ENCODE data around the gene F2R. TPM values are rescaled to one million over a fixed set of nuclear protein-coding genes. Genes with fewer than 3 reads are reported as not detected.
A peak's percentile ranks its signal among the peaks of the same experiment; 100 is the strongest.
"Not testable (repeated sequence)": the region's sequence is repeated elsewhere in the genome, so short reads cannot be mapped to it uniquely, and the experiment has no call there.

F2R gene
- total RNA-seq, 4 donors from 2014 or later = 5.0 to 11.4 (median 8.5) TPM

DNA sequence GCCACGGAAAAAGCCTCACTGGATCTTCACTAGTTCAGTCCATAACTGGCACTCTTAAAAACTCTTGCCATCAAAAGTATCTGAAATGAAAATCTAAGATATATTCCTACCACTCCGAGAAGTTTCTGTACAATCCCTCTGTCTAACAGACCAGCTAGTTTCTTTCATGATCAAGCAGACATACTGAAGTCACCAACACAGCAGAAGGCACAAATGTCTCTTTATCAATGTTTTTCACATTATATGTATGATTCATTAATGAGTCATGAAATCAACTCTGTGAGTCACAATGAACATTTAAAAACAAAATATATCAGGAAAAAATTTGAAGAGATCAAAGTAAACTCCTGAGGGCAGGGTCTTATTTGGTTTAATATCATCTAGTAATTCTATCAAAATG is 50.8 kb downstream of the F2R start:
- TF ChIP-seq POLR2A (IDR thresholded peaks at IDR 0.05) = no peak
- TF ChIP-seq, protein P1, sequence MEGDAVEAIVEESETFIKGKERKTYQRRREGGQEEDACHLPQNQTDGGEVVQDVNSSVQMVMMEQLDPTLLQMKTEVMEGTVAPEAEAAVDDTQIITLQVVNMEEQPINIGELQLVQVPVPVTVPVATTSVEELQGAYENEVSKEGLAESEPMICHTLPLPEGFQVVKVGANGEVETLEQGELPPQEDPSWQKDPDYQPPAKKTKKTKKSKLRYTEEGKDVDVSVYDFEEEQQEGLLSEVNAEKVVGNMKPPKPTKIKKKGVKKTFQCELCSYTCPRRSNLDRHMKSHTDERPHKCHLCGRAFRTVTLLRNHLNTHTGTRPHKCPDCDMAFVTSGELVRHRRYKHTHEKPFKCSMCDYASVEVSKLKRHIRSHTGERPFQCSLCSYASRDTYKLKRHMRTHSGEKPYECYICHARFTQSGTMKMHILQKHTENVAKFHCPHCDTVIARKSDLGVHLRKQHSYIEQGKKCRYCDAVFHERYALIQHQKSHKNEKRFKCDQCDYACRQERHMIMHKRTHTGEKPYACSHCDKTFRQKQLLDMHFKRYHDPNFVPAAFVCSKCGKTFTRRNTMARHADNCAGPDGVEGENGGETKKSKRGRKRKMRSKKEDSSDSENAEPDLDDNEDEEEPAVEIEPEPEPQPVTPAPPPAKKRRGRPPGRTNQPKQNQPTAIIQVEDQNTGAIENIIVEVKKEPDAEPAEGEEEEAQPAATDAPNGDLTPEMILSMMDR (IDR thresholded peaks at IDR 0.05) = no peak
- Histone ChIP-seq H3K36me3 (no peaks in the 10 kb centered on the region), H3K4me1 (no peaks in the 10 kb centered on the region), H3K27me3 (no peaks in the 10 kb centered on the region), H3K4me3 (no peak overlapping the region), H3K27ac (no peak overlapping the region), H3K9me3 (no peaks in the 10 kb centered on the region)
- DNase-seq = no peak

DNA sequence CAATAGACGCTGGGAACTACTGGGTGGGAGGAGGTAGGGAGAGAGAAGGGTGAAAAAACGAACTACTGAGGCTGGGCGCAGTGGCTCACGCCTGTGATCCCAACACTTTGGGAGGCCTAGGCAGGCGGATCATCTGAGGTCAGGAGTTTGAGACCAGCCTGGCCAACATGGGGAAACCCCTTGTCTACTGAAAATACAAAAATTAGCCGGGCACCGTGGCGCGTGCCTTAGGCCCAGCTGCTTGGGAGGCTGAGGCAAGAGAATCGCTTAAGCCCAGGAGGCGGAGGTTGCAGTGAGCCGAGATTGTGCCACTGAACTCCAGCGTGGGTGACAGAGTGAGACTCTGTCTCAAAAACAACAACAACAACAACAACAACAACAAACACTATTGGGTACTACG is 55.1 kb downstream of the F2R start:
- peak in 1 of 3 donors; percentile 32 for DNase-seq
- H3K4me3 ChIP-seq, H3K27me3 ChIP-seq, H3K4me1 ChIP-seq, H3K36me3 ChIP-seq, H3K9me3 ChIP-seq, H3K27ac ChIP-seq: not testable (repeated sequence)

DNA sequence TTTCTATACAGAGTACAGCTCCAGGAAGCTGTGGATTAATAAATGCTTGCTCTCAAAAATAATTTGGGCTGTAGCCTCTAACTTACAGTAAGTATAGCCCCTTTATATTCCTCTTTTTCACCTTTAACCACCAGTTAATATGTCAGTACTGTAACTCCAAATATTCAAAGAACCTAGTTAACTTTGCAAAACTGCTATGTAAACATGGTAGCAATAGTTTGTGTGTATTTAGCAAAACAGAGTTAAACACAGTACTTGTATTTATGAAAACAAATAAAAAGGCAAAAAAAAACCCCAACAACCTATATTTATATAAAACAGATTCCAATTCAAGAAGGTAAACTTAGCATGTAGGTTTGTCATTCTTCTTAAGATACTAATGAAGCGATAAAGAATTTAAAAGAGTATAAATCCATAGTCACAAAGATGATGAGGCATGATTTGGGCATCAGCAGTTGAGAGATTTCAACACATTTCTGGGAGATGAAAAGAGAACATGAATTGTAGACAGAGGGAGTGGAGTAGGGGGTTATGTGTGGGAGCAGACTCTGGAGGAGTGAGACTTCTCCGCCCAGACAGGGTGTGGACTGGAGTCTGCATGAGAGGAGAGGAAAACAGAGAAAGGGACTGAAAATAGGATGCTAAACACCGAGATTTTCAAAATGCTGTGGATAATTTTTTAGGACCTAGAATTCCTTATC is 55.9 kb downstream of the F2R start:
- DNase-seq = peak in 1 of 3 donors; percentile 21
- Histone ChIP-seq H3K36me3 (no peaks in the 10 kb centered on the region), H3K4me1 (no peaks in the 10 kb centered on the region), H3K27me3 (no peaks in the 10 kb centered on the region), H3K9me3 (no peaks in the 10 kb centered on the region), H3K27ac (no peak overlapping the region), H3K4me3 (no peak overlapping the region)
- TF ChIP-seq POLR2A (IDR thresholded peaks at IDR 0.05) = no peak
- TF ChIP-seq, protein P1 (IDR thresholded peaks at IDR 0.05) = no peak

DNA sequence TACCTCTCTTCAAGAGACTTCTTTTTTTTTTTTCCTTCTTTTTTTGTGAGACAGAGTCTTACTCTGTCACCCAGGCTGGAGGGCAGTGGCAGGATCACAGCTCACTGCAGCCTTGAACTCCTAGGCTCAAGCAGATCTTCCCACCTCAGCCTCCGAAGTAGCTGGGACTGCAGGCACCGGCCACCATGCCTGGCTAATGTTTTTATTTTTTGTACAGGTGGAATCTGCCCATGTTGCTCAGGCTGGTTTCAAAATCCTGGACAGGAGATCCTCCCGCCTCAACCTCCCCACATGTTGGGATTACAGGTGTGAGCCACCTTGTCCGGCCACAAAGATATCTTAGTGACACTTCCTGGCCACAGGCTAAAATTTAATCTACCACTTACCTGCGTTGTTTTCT is 60.0 kb downstream of the F2R start:
- no peaks in the 10 kb centered on the region for H3K36me3 ChIP-seq
- DNase-seq = peak in 1 of 3 donors; percentile 31
- TF ChIP-seq, protein P1 (IDR thresholded peaks at IDR 0.05) = no peak
- TF ChIP-seq POLR2A (IDR thresholded peaks at IDR 0.05) = no peak
- H3K27ac ChIP-seq = no peak overlapping the region
- no peaks in the 10 kb centered on the region for H3K4me1 ChIP-seq
- no peaks in the 10 kb centered on the region for H3K9me3 ChIP-seq
- no peaks in the 10 kb centered on the region for H3K27me3 ChIP-seq
- no peak overlapping the region for H3K4me3 ChIP-seq

DNA sequence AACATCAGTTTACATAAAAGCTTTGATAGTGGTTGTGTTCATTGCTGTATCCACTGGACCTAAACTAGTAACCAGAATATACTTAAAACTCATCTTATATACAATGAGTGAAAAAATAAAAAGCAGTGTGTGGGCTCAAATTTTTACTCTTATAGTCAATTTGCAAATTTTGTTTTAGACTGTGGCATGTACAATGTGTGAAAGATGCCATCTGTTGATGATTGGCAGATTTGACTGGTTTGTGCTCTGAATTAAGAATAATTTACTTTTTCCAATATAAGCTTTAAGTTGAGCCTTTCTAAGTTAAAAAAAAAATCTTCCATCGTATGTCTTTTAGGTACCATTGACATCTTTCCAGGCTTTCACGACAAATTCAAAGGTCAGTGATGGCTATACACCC is 60.5 kb downstream of the F2R start:
- Histone ChIP-seq H3K9me3 (no peaks in the 10 kb centered on the region), H3K36me3 (no peaks in the 10 kb centered on the region), H3K27me3 (no peaks in the 10 kb centered on the region), H3K4me3 (no peak overlapping the region), H3K27ac (no peak overlapping the region), H3K4me1 (no peaks in the 10 kb centered on the region)
- no peak for DNase-seq
- TF ChIP-seq POLR2A (IDR thresholded peaks at IDR 0.05) = no peak
- TF ChIP-seq, protein P1 (IDR thresholded peaks at IDR 0.05) = no peak

DNA sequence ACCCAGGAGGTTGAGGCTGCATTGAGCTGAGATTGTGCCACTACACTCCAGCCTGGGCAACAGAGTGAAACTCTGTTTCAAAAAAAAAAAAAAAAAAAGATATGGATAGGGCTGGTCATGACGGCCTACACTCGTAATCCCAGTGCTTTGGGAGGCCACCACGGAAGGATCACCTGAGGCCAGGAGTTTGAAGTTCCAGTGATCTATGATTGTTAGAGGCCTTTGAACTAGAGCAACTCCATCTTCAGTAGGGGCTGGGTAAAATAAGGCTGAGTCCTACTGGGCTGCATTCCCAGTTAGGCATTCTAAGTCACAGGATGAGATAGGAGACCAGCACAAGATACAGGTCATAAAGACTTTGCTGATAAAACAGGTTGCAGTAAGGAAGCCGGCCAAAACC is 64.7 kb downstream of the F2R start:
- H3K27ac ChIP-seq, DNase-seq, H3K27me3 ChIP-seq, H3K4me1 ChIP-seq, H3K4me3 ChIP-seq, H3K9me3 ChIP-seq, H3K36me3 ChIP-seq: not testable (repeated sequence)

DNA sequence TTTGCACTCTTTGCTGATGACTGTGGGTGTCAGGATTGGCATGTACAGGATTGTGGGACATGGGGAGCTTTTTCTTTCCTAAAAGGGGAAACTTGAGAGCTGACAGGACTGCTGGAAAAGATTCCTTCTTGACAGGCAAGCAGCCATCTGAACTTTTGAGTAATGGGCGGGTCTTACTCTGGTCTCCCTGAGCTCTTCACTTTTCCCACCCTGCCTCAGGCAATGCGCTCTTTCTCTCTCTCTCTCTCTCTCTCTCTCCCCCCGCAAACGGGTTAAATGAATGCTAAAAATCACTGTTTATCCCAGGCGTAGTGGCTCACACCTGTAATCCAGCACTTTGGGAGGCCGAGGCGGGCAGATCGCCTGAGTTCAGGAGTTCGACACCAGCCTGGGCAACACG is 65.8 kb downstream of the F2R start:
- H3K27me3 ChIP-seq = no peaks in the 10 kb centered on the region
- no peak for DNase-seq
- TF ChIP-seq POLR2A (IDR thresholded peaks at IDR 0.05) = no peak
- TF ChIP-seq, protein P1 (IDR thresholded peaks at IDR 0.05) = no peak
- H3K4me1 ChIP-seq = no peaks in the 10 kb centered on the region
- H3K4me3 ChIP-seq = no peak overlapping the region
- H3K36me3 ChIP-seq = no peaks in the 10 kb centered on the region
- H3K27ac ChIP-seq = no peak overlapping the region
- H3K9me3 ChIP-seq = no peaks in the 10 kb centered on the region
